Measurements from ENCODE around the gene MZT1.

- TF ChIP-seq CTCF (conservative IDR thresholded peaks at IDR 0.05) (no peak), ZFX (IDR thresholded peaks at IDR 0.05) (no peak)
Observed at GRCh38 chr13:72745260-72745659, 17.8 kb upstream of the MZT1 start.

Data from C4-2B (cell line).